Epithelial cell of esophagus (primary cell): ENCODE measurements around the gene SRP72.

Source experiments
- DNase-seq: peaks from one replicate; pipeline ENCODE4 v3.0.0; 2010; ENCODE audit warnings: low read depth
- H3K4me3 ChIP-seq: 2 replicates; pipeline ENCODE4 v1.5.1; 2011; ENCODE audit warnings: mild to moderate bottlenecking, low read length, control low read depth
- CTCF ChIP-seq: IDR thresholded peaks from 2 replicates; pipeline ENCODE4 v1.5.1; 2011; ENCODE audit warnings: low read depth, mild to moderate bottlenecking, low read length, control low read depth, inconsistent platforms; ENCODE audit not compliant: insufficient read depth; ENCODE audit errors: missing control alignments

The SRP72 gene

GRCh38 chr4:56467284-56468096 lies at the start of gene SRP72:
TSS of gene SRP72 (plus strand) at chr4:56467617. CDS start at chr4:56467636, 19 bp downstream.
- peak; percentile 96 for DNase-seq
- TF ChIP-seq CTCF, result no peak
- peak within 1 kb of the TSS; percentile 90 for H3K4me3 ChIP-seq

- no peak for DNase-seq
- no peak overlapping the region for H3K4me3 ChIP-seq
- no peak for TF ChIP-seq CTCF
Observed at GRCh38 chr4:56424176-56424575, 43.2 kb upstream of the SRP72 start.

- TF ChIP-seq CTCF, result peak; percentile 55
- peak; percentile 40 for DNase-seq
- H3K4me3 ChIP-seq, result no peak overlapping the region
Observed at GRCh38 chr4:56424697-56425514, 42.5 kb upstream of the SRP72 start.

GRCh38 chr4:56425518-56425917 lies 41.9 kb upstream of the SRP72 start:
- no peak for TF ChIP-seq CTCF
- H3K4me3 ChIP-seq, result no peak overlapping the region
- no peak for DNase-seq

- no peak overlapping the region for H3K4me3 ChIP-seq
- no peak for TF ChIP-seq CTCF
- DNase-seq, result no peak
Observed at GRCh38 chr4:56426273-56426672, 41.1 kb upstream of the SRP72 start.

GRCh38 chr4:56427179-56427578 lies 40.2 kb upstream of the SRP72 start:
- no peak overlapping the region for H3K4me3 ChIP-seq
- no peak for DNase-seq
- no peak for TF ChIP-seq CTCF
